ENCODE data around the gene FGFBP2.

FGFBP2 gene

GRCh38 chr4:15968551-15969300 is 5.8 kb upstream of the FGFBP2 start:
- no peak for DNase-seq (ENCODE audit: low read depth, low spot score)

- DNase-seq (ENCODE audit: low read depth, low spot score) = no peak
Measured at GRCh38 chr4:15965325-15965724, 2.4 kb upstream of the FGFBP2 start.

- DNase-seq (ENCODE audit: low read depth, low spot score) = peak; percentile 44
Measured at GRCh38 chr4:15964159-15964558, 1.2 kb upstream of the FGFBP2 start.

- DNase-seq (ENCODE audit: low read depth, low spot score) = no peak
Measured at GRCh38 chr4:15963576-15963975, 601 bp upstream of the FGFBP2 start.

GRCh38 chr4:15961781-15962510 is 1.0 kb downstream of the FGFBP2 start:
- DNase-seq (ENCODE audit: low read depth, low spot score) = no peak

- no peak for DNase-seq (ENCODE audit: low read depth, low spot score)
Measured at GRCh38 chr4:15958562-15958961, 4.4 kb downstream of the FGFBP2 start.

- DNase-seq (ENCODE audit: low read depth, low spot score) = peak; percentile 81
Measured at GRCh38 chr4:15956179-15956850, 6.7 kb downstream of the FGFBP2 start.

GRCh38 chr4:15955670-15956069 is 7.3 kb downstream of the FGFBP2 start:
- no peak for DNase-seq (ENCODE audit: low read depth, low spot score)

- DNase-seq (ENCODE audit: low read depth, low spot score) = peak; percentile 34
Measured at GRCh38 chr4:15953625-15954024, 9.3 kb downstream of the FGFBP2 start.

GRCh38 chr4:15951781-15952180 is 11.2 kb downstream of the FGFBP2 start:
- DNase-seq (ENCODE audit: low read depth, low spot score) = no peak

GRCh38 chr4:15948826-15949225 is 14.1 kb downstream of the FGFBP2 start:
- no peak for DNase-seq (ENCODE audit: low read depth, low spot score)

- no peak for DNase-seq (ENCODE audit: low read depth, low spot score)
Measured at GRCh38 chr4:15947684-15948083, 15.3 kb downstream of the FGFBP2 start.

- no peak for DNase-seq (ENCODE audit: low read depth, low spot score)
Measured at GRCh38 chr4:15945516-15945915, 17.5 kb downstream of the FGFBP2 start.

- no peak for DNase-seq (ENCODE audit: low read depth, low spot score)
Measured at GRCh38 chr4:15944895-15945294, 18.1 kb downstream of the FGFBP2 start.

GRCh38 chr4:15942283-15942682 is 20.7 kb downstream of the FGFBP2 start:
- DNase-seq (ENCODE audit: low read depth, low spot score) = no peak

GRCh38 chr4:15938640-15939039 is 24.3 kb downstream of the FGFBP2 start, which contains the start of gene FGFBP1:
FGFBP1 (minus strand) TSS chr4:15938740; CDS start chr4:15936632, 2,108 bp downstream.
- no peak for DNase-seq (ENCODE audit: low read depth, low spot score)

- DNase-seq (ENCODE audit: low read depth, low spot score) = peak; percentile 76
Measured at GRCh38 chr4:15938182-15938581, 24.8 kb downstream of the FGFBP2 start.

- DNase-seq (ENCODE audit: low read depth, low spot score) = no peak
Measured at GRCh38 chr4:15936495-15936894, 26.5 kb downstream of the FGFBP2 start.

- DNase-seq (ENCODE audit: low read depth, low spot score) = no peak
Measured at GRCh38 chr4:15935504-15936402, 27.2 kb downstream of the FGFBP2 start.

GRCh38 chr4:15934259-15934658 is 28.7 kb downstream of the FGFBP2 start:
- DNase-seq (ENCODE audit: low read depth, low spot score) = no peak

- no peak for DNase-seq (ENCODE audit: low read depth, low spot score)
Measured at GRCh38 chr4:15931451-15932210, 31.3 kb downstream of the FGFBP2 start.

Measured in ELF-1 (cell line).